Caco-2 (cell line): ENCODE results near the gene TGFBR2. TPM values are rescaled to one million over a fixed set of nuclear protein-coding genes. Genes with fewer than 3 reads are reported as not detected.
A peak's percentile ranks its signal among the peaks of the same experiment; 100 is the strongest.

Source experiments
- BruUV-seq: library from RNA; stranded (reverse); fragments of 400-500 nt; replicated peaks from 2 replicates; lab custom pipeline; 2021; lab: Mats Ljungman, UMichigan
- CTCF ChIA-PET: fragments of 300-600 bp; sonication (Branson Sonifier 250); formaldehyde crosslinking; loops from one replicate; lab custom pipeline; 2022; ENCODE audit warnings: antibody characterized with exemption; lab: Charles Lee
- POLR2A ChIA-PET: fragments of 300-600 bp; sonication (Branson Sonifier 250); formaldehyde crosslinking; loops from one replicate; lab custom pipeline; 2022; ENCODE audit warnings: antibody characterized with exemption; lab: Charles Lee
- DNase-seq, 2 experiments: peaks; one replicate each; pipeline versions ENCODE4 v3.0.0 to v3.0.0-alpha.2; 2020 to 2022
- H3K27me3 ChIP-seq: replicated peaks from 2 replicates; pipeline ENCODE4 v1.6.0; 2011; ENCODE audit warnings: low read length; ENCODE audit not compliant: control insufficient read depth, insufficient read depth
- H3K36me3 ChIP-seq: 2 replicates; pipeline ENCODE4 v1.5.1; 2011; ENCODE audit warnings: low read length; ENCODE audit not compliant: control insufficient read depth, insufficient read depth
- H3K4me1 ChIP-seq: fragments of 250-450 bp; sonication (Bioruptor Pico); 2 replicates; pipeline ENCODE4 v1.5.1; 2020; ENCODE audit warnings: mild to moderate bottlenecking
- H3K4me3 ChIP-seq: 2 replicates; pipeline ENCODE4 v1.5.1; 2011; ENCODE audit warnings: low read depth, mild to moderate bottlenecking, control low read depth, low read length
- H3K9me3 ChIP-seq: fragments of 250-450 bp; sonication (Bioruptor Pico); 2 replicates; pipeline ENCODE4 v1.5.1; 2020; ENCODE audit warnings: mild to moderate bottlenecking, moderate library complexity
- H3K27ac Mint-ChIP-seq: one replicate; pipeline ENCODE4 v1.8.0; 2022; ENCODE audit warnings: mixed read lengths; ENCODE audit not compliant: unreplicated experiment
- H3K27me3 Mint-ChIP-seq: one replicate; pipeline ENCODE4 v1.8.0; 2022; ENCODE audit warnings: mixed read lengths; ENCODE audit not compliant: insufficient read depth, unreplicated experiment
- H3K36me3 Mint-ChIP-seq: one replicate; pipeline ENCODE4 v1.8.0; 2022; ENCODE audit warnings: mild to moderate bottlenecking, mixed read lengths; ENCODE audit not compliant: insufficient read depth, unreplicated experiment
- H3K4me1 Mint-ChIP-seq: one replicate; pipeline ENCODE4 v1.8.0; 2022; ENCODE audit warnings: low read depth, mixed read lengths; ENCODE audit not compliant: unreplicated experiment
- H3K4me3 Mint-ChIP-seq: one replicate; pipeline ENCODE4 v1.8.0; 2022; ENCODE audit warnings: mild to moderate bottlenecking, moderate library complexity, mixed read lengths; ENCODE audit not compliant: unreplicated experiment
- H3K9me3 Mint-ChIP-seq: one replicate; pipeline ENCODE4 v1.8.0; 2022; ENCODE audit warnings: mixed read lengths; ENCODE audit not compliant: unreplicated experiment
- intact Hi-C: fragments of 100-400 bp; cut with micrococcal nuclease; formaldehyde crosslinking; loops from one replicate; pipeline ENCODE4 v1.10.0; 2022; ENCODE audit not compliant: unreplicated experiment
- total RNA-seq: library from RNA; stranded (reverse); gene quantifications from 2 replicates; pipeline ENCODE4 v1.2.3, GENCODE V29; 2022
- TF ChIP-seq, protein P1 (sequence below), 2 experiments: fragments of 200-600 bp in 1 of 2; IDR thresholded peaks; 1 replicate in 1 of 2; 2 replicates in 1 of 2; pipeline versions ENCODE4 v1.5.1 to v1.8.0; 2011 to 2022; ENCODE audit warnings: antibody characterized with exemption in 1 of 2, control low read depth in 1 of 2, inconsistent platforms in 1 of 2, low read depth in 1 of 2, low read length in 1 of 2, mild to moderate bottlenecking in 1 of 2, moderate library complexity in 1 of 2; ENCODE audit not compliant: insufficient read depth in 1 of 2, severe bottlenecking in 1 of 2, unreplicated experiment in 1 of 2

TGFBR2 gene
- total RNA-seq, 1 experiment from 2014 or later = 40.5 TPM

GRCh38 chr3:30657914-30658313 is 51.5 kb downstream of the TGFBR2 start:
- H3K4me3 ChIP-seq = no peak overlapping the region
- peaks cover 49% of the 10 kb centered on the region for H3K4me1 ChIP-seq
- H3K27ac Mint-ChIP-seq = peak overlapping the region; percentile 46
- ChIA-PET POLR2A (no interaction called here), CTCF (no interaction called here)
- H3K36me3 Mint-ChIP-seq = peaks cover 96% of the 10 kb centered on the region
- H3K27me3 Mint-ChIP-seq = no peaks in the 10 kb centered on the region
- peaks cover 9% of the 10 kb centered on the region for H3K36me3 ChIP-seq
- peak overlapping the region; percentile 3 for H3K4me3 Mint-ChIP-seq
- no peak for DNase-seq
- no TSS peak for BruUV-seq
- TF ChIP-seq, protein P1, sequence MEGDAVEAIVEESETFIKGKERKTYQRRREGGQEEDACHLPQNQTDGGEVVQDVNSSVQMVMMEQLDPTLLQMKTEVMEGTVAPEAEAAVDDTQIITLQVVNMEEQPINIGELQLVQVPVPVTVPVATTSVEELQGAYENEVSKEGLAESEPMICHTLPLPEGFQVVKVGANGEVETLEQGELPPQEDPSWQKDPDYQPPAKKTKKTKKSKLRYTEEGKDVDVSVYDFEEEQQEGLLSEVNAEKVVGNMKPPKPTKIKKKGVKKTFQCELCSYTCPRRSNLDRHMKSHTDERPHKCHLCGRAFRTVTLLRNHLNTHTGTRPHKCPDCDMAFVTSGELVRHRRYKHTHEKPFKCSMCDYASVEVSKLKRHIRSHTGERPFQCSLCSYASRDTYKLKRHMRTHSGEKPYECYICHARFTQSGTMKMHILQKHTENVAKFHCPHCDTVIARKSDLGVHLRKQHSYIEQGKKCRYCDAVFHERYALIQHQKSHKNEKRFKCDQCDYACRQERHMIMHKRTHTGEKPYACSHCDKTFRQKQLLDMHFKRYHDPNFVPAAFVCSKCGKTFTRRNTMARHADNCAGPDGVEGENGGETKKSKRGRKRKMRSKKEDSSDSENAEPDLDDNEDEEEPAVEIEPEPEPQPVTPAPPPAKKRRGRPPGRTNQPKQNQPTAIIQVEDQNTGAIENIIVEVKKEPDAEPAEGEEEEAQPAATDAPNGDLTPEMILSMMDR (IDR thresholded peaks at IDR 0.05; ENCODE audit: insufficient read depth in 1 of 2, low read depth in 1 of 2, low read length in 1 of 2, severe bottlenecking in 1 of 2, unreplicated experiment in 1 of 2) = no peak
- H3K9me3 Mint-ChIP-seq = no peaks in the 10 kb centered on the region
- peaks cover 57% of the 10 kb centered on the region for H3K4me1 Mint-ChIP-seq
- intact Hi-C loops = loop anchor here (5.0 kb wide), 1 partner anchor 41 kb away; no protein-coding TSS in a partner anchor
- H3K27me3 ChIP-seq = no peaks in the 10 kb centered on the region
- no peaks in the 10 kb centered on the region for H3K9me3 ChIP-seq

DNA sequence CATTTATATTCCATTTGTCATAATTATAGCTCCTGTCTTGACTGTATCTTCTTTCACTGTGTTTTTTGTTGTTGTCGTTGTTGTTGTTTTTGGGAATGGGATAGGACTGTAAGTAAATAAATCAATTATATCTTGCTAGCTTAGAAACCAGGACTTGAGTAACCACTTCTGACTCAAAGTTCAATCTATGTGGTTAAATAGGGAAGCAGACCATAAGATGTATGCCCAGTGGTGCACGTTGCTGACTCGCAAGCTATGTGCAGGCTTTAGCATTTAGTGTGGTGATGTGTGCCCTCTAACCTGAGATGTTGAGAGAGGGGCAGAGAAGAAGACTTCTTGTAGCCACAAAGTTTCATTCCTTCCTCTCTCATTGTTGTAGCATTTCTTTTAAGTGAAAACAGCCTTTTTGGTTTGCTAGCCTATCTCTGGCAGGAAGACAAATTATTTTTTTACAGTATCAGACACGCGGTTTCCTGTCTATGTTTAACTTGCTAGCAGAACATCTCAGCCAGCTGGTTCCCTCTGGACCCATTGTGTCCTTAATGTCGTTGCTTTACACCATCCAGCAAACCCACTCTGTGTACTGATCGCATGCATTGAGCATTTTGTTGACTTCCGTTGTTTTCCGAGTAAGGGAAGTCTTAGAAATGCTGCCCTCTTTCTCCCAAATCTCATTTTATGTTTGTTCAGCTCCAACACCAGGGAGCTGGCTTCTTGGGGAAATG is 52.1 kb downstream of the TGFBR2 start:
- intact Hi-C loops = loop anchor here (1.0 to 5.0 kb wide), 2 partner anchors 32 to 41 kb away; no protein-coding TSS in a partner anchor
- Mint-ChIP-seq H3K36me3 (peaks cover 95% of the 10 kb centered on the region), H3K4me1 (peaks cover 60% of the 10 kb centered on the region), H3K27me3 (no peaks in the 10 kb centered on the region), H3K27ac (peak overlapping the region; percentile 46), H3K9me3 (no peaks in the 10 kb centered on the region), H3K4me3 (peak overlapping the region; percentile 5)
- peaks cover 49% of the 10 kb centered on the region for H3K4me1 ChIP-seq
- H3K4me3 ChIP-seq = no peak overlapping the region
- H3K27me3 ChIP-seq = no peaks in the 10 kb centered on the region
- POLR2A ChIA-PET = no interaction called here
- no TSS peak for BruUV-seq
- H3K9me3 ChIP-seq = no peaks in the 10 kb centered on the region
- no peak for DNase-seq
- CTCF ChIA-PET = no interaction called here
- TF ChIP-seq, protein P1 (IDR thresholded peaks at IDR 0.05; ENCODE audit: insufficient read depth in 1 of 2, low read depth in 1 of 2, low read length in 1 of 2, severe bottlenecking in 1 of 2, unreplicated experiment in 1 of 2) = no peak
- peaks cover 8% of the 10 kb centered on the region for H3K36me3 ChIP-seq

DNA sequence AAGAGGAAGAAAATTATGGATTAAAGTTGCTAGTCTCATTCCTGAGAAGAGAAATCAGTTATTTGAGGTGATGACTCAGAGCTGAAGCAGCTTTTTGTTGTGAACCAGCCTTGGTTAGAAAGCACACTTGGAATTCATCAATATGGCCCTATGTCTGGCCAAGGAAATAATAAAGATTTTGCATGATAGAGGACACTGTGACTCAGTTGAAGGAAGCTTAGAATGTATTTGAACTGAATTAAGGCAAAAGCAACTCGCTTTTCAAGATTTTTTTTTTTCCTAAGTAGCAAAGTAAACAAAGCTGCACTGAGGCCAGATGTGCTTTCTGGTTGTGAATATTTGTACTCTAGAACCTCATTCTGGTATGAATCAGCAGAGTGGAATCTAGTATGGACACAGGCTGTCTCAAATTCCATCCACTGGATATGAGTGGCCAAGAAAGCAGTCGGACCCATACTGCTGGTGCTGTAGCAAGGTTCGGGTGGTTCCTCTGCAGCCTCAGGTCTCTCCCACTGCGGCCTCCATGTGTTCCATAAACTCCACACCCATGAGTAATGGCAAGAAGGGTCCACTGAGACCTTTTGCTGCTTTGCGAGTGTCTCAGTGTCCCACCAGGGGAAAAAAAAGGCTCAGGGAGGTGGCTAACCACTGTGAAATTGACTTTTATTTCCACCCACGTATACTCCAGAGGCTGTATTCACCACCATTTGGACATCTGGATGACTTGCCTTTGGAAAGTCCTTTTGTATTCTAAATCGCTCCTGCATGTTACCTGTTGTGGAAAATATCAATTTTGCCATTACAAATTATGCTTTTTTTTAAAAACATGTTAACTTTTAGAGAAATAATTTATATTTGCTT is 53.1 kb downstream of the TGFBR2 start:
- Mint-ChIP-seq H3K27me3 (no peaks in the 10 kb centered on the region), H3K27ac (peak overlapping the region; percentile 46), H3K4me3 (peak overlapping the region; percentile 5), H3K9me3 (no peaks in the 10 kb centered on the region), H3K4me1 (peaks cover 69% of the 10 kb centered on the region), H3K36me3 (peaks cover 95% of the 10 kb centered on the region)
- no TSS peak for BruUV-seq
- Histone ChIP-seq H3K4me3 (no peak overlapping the region), H3K9me3 (no peaks in the 10 kb centered on the region), H3K27me3 (no peaks in the 10 kb centered on the region), H3K36me3 (peaks cover 8% of the 10 kb centered on the region), H3K4me1 (peaks cover 49% of the 10 kb centered on the region)
- TF ChIP-seq, protein P1 (IDR thresholded peaks at IDR 0.05; ENCODE audit: insufficient read depth in 1 of 2, low read depth in 1 of 2, low read length in 1 of 2, severe bottlenecking in 1 of 2, unreplicated experiment in 1 of 2) = no peak
- intact Hi-C loops = loop anchor here (1.0 to 5.0 kb wide), 2 partner anchors 33 to 42 kb away; no protein-coding TSS in a partner anchor
- ChIA-PET CTCF (no interaction called here), POLR2A (no interaction called here)
- peak in 1 of 2 experiments; percentile 42 for DNase-seq
